Gastrocnemius medialis (tissue), 4 donors: Measurements from ENCODE around the gene HFM1.

ENCODE experiments used
- POLR2A ChIP-seq, 2 donors: fragments of 450-650 bp; IDR thresholded peaks; one replicate each; pipeline ENCODE4 v1.6.1; 2017; ENCODE audit warnings: antibody characterized with exemption in 2 of 2, mild to moderate bottlenecking in 2 of 2, moderate library complexity in 2 of 2
- TF ChIP-seq, protein P1 (sequence below), 5 experiments: fragments of 450-650 bp in 3 of 5; fragments of 200-600 bp in 2 of 5; sonication (generic) in 2 of 5; IDR thresholded peaks in 4 of 5; conservative IDR thresholded peaks in 1 of 5; 1 replicate in 4 of 5; 2 replicates in 1 of 5; pipeline ENCODE4 v1.5.1; 2016 to 2019; ENCODE audit warnings: antibody characterized with exemption in 5 of 5, mild to moderate bottlenecking in 3 of 5, moderate library complexity in 3 of 5

- TF ChIP-seq, protein P1, sequence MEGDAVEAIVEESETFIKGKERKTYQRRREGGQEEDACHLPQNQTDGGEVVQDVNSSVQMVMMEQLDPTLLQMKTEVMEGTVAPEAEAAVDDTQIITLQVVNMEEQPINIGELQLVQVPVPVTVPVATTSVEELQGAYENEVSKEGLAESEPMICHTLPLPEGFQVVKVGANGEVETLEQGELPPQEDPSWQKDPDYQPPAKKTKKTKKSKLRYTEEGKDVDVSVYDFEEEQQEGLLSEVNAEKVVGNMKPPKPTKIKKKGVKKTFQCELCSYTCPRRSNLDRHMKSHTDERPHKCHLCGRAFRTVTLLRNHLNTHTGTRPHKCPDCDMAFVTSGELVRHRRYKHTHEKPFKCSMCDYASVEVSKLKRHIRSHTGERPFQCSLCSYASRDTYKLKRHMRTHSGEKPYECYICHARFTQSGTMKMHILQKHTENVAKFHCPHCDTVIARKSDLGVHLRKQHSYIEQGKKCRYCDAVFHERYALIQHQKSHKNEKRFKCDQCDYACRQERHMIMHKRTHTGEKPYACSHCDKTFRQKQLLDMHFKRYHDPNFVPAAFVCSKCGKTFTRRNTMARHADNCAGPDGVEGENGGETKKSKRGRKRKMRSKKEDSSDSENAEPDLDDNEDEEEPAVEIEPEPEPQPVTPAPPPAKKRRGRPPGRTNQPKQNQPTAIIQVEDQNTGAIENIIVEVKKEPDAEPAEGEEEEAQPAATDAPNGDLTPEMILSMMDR (IDR thresholded peaks at IDR 0.05 in 4 of 5, conservative IDR thresholded peaks at IDR 0.05 in 1 of 5) = no peak
- no peak for TF ChIP-seq POLR2A (IDR thresholded peaks at IDR 0.05)
These were observed 34.4 kb upstream of the HFM1 start for GRCh38 chr1:91439016-91439415.
